MG63 (cell line): ENCODE results near the gene MBD5. TPM values are rescaled to one million over a fixed set of nuclear protein-coding genes. Genes with fewer than 3 reads are reported as not detected.

Source experiments
- DNase-seq: peaks from one replicate; pipeline ENCODE4 v3.0.0-alpha.2; 2020
- H3K27me3 ChIP-seq: fragments of 250-450 bp; sonication (Bioruptor Pico); 2 replicates; pipeline ENCODE4 v1.5.1; 2020; ENCODE audit warnings: mild to moderate bottlenecking, moderate library complexity
- H3K36me3 ChIP-seq: fragments of 250-450 bp; sonication (Bioruptor Pico); 2 replicates; pipeline ENCODE4 v1.5.1; 2020; ENCODE audit warnings: mild to moderate bottlenecking, moderate library complexity
- H3K4me3 ChIP-seq: fragments of 250-450 bp; sonication (Bioruptor Pico); 2 replicates; pipeline ENCODE4 v1.5.1; 2020; ENCODE audit warnings: mild to moderate bottlenecking, moderate library complexity
- H3K9me3 ChIP-seq: fragments of 250-450 bp; sonication (Bioruptor Pico); 2 replicates; pipeline ENCODE4 v1.5.1; 2020; ENCODE audit warnings: mild to moderate bottlenecking, moderate library complexity
- total RNA-seq: library from RNA; depleted of rRNA; stranded (reverse); fragments of >200 nt; shearing (Covaris generic); gene quantifications from 2 replicates; pipeline ENCODE4 v1.2.3, GENCODE V29; 2014; ENCODE audit warnings: low replicate concordance

Gene MBD5
- total RNA-seq, 1 experiment from 2014 or later: 5.9 TPM

DNA sequence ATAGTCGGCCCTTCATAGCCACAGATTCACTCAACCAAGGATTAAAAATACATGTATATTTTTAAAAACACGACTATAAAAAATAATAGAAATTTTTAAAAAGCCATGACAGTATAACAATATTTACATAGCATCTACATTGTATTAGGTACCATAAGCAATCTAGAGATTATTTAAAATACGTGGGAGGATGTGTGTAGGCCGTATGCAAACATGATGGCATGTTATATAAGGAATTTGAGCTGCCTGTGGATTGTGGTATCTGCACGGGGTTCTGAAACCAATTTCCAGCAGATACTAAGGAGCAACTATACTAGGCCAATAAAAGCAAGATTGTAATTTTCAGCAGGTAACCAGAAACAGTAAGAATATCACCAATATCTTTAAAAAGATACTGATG, 6.3 kb upstream of the MBD5 start:
- DNase-seq: no peak
- Histone ChIP-seq H3K4me3 (no peak overlapping the region), H3K27me3 (no peaks in the 10 kb centered on the region), H3K9me3 (no peaks in the 10 kb centered on the region; the same call in 1 of the 2 replicates), H3K36me3 (no peaks in the 10 kb centered on the region)

DNA sequence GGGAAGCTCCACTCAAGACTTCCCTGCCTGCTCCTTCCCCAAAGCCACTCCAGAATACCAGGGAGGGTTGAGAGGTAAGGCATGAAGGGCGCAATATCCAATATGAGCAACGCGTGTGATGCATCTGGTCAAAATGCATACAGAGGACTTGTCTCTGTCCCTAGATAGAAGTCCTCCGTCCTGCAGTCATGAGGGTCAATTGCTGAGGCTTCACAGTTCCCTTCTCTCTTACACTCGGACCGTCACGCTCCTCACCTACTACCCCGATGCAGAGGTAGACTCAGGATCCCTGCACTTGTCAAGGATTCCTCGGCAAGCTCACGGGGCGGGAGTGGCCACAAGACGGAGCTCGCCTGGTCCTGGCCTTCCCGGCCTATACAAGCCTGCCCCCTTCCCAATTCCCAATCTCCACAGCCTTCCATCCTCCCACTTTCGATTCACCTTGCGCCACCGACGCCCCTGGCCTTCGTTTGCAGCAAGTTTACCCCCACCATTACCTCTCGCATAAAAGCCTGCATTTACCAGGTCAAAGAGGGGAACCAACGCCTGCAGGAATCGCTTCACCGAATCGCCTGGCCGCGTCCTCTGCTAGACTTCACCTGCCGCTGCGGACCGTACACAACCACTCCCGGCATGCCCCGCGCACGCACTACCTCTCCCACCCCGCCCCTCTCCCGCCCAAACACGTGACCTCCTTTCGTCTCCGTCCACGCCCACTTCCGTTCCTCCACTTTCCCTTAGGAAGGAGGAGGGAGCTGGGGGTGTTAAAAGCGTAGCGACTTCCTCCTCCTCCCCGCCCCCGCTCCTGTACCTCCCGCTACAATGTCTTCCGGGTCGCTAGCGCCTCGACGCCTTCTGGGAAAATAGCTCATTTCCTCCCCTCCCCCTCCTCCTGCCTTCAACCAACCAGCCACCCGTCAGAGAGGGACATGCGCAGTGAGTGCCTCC, 506 bp upstream of the MBD5 start, which contains the start of gene ORC4:
ORC4 (minus strand) TSS at position 627 of the 948 bp plus-strand sequence. CDS start 44,779 bp downstream, outside the sequence.
- no peaks in the 10 kb centered on the region for H3K27me3 ChIP-seq
- DNase-seq: peak; percentile 98
- H3K4me3 ChIP-seq: peak within 1 kb of the TSS; percentile 81
- H3K36me3 ChIP-seq: no peaks in the 10 kb centered on the region
- no peaks in the 10 kb centered on the region for H3K9me3 ChIP-seq

DNA sequence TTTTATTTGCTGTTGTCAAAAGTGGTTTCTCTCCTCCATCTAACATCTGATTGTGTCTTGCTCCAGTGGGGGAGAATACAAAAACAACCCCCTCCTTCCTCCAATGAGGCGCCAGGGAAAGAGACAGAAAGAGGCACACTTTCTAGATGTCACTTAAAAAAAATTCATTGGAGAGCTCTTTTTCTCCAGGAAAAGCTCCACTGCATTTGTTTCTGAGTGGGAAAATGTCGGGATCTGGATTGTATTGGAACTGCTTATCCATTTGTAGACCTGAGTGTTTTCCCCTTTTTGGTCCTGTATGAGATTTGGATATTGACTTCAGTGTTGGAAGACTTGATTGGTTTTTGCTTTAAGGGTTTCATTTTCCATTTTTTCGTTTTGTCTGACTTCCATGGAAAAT, 995 bp downstream of the MBD5 start:
- H3K36me3 ChIP-seq: no peaks in the 10 kb centered on the region
- no peaks in the 10 kb centered on the region for H3K27me3 ChIP-seq
- DNase-seq: no peak
- H3K9me3 ChIP-seq: no peaks in the 10 kb centered on the region
- H3K4me3 ChIP-seq: peak overlapping the region; percentile 81

GRCh38 chr2:148022351-148022750, 1.5 kb downstream of the MBD5 start:
- H3K9me3 ChIP-seq: no peaks in the 10 kb centered on the region
- no peaks in the 10 kb centered on the region for H3K27me3 ChIP-seq
- DNase-seq: no peak
- H3K4me3 ChIP-seq: peak overlapping the region; percentile 81
- H3K36me3 ChIP-seq: no peaks in the 10 kb centered on the region

DNA sequence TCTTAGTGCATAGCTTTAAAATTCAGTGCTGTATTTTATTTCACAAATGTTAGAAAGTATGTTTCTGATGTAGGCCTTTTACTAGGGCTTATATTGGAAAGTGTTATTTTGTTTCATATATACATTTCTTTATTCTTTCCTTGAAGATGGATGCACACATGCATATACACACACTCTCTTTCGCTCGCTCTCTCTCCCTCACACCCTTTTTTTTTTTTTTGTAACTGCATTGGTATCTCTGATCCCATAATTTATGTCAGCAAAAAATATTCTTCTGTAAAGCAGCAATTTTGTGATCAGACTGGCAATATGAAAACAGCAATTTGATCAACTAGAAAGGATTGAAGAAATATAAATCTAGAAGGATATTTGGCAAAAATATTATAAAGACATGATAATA, 2.0 kb downstream of the MBD5 start:
- Histone ChIP-seq H3K36me3 (no peaks in the 10 kb centered on the region), H3K4me3 (peak overlapping the region; percentile 81)

GRCh38 chr2:148023861-148024260, 3.0 kb downstream of the MBD5 start:
- no peaks in the 10 kb centered on the region for H3K27me3 ChIP-seq
- DNase-seq: no peak
- H3K36me3 ChIP-seq: no peaks in the 10 kb centered on the region
- no peak overlapping the region for H3K4me3 ChIP-seq
- no peaks in the 10 kb centered on the region for H3K9me3 ChIP-seq

More for the DNA sequence above, 2.0 kb downstream of the MBD5 start:
- no peaks in the 10 kb centered on the region for H3K9me3 ChIP-seq
- no peaks in the 10 kb centered on the region for H3K27me3 ChIP-seq
- no peak for DNase-seq

DNA sequence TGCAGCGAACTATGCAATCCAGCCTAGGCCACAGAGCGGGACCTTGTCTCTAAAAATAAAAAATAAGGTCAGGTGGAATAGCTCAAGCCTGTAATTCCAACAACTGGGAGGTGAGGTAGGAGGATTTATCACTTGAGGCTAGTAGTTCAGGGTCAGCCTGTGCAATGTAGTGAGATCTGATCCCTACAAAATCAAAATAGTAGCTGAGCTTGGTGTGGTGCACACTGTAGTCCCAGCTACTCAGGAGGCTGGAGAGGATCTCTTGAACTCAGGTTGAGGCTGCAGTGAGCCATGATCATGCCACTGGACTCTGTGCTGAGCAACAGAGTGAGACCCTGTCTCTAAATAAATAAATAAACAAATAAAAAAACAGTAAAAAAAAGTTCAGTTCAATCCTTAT, 5.7 kb downstream of the MBD5 start:
- Histone ChIP-seq H3K36me3 (no peaks in the 10 kb centered on the region), H3K4me3 (no peak overlapping the region), H3K27me3 (no peaks in the 10 kb centered on the region)

GRCh38 chr2:148027822-148028221, 6.9 kb downstream of the MBD5 start:
- H3K9me3 ChIP-seq: no peaks in the 10 kb centered on the region
- no peaks in the 10 kb centered on the region for H3K36me3 ChIP-seq
- H3K27me3 ChIP-seq: no peaks in the 10 kb centered on the region
- no peak for DNase-seq
- no peak overlapping the region for H3K4me3 ChIP-seq

More for the DNA sequence above, 5.7 kb downstream of the MBD5 start:
- DNase-seq: no peak
- H3K9me3 ChIP-seq: no peaks in the 10 kb centered on the region

GRCh38 chr2:148028781-148029180, 7.9 kb downstream of the MBD5 start:
- no peak overlapping the region for H3K4me3 ChIP-seq
- DNase-seq: no peak
- H3K36me3 ChIP-seq: no peaks in the 10 kb centered on the region
- no peaks in the 10 kb centered on the region for H3K9me3 ChIP-seq
- H3K27me3 ChIP-seq: no peaks in the 10 kb centered on the region

DNA sequence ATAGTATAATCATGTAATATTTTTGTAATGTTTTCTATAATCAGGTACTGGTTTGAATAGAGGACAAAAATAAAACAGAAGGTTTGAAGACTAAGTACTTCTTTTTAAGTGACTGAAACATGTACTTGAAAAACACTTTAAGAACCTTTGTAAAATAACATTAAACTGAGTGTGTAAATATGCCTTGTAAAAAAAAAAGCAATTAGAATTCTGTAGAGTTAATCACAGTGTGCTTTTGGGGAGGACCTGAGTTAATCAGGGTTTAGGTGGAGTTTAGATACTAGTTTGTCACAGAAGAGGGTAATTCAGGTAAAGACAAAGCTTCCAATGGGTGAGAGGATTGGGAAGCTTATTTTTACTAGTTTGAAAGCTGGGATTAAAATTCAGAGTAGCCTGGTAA, 10.3 kb downstream of the MBD5 start:
- no peaks in the 10 kb centered on the region for H3K27me3 ChIP-seq
- H3K36me3 ChIP-seq: no peaks in the 10 kb centered on the region
- no peak for DNase-seq
- H3K9me3 ChIP-seq: no peaks in the 10 kb centered on the region
- no peak overlapping the region for H3K4me3 ChIP-seq

DNA sequence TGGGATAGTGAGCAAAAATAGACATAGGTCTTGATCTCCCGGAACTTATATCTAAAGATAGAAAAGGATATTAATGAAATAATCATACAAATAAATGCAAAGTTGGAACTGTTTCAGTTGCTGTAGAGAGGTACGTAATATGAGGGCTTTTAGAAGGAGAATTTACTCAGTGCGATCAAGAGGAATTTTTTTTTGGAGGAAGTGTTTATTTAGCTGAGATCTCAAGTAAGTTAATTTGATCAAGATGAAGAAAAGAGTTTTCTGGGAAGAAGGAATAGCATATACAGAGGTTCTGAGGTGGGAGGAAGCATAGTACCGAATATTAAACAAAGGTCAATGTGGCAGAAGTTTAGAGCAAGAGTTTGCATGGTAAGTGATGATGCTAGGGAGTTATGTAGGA, 11.3 kb downstream of the MBD5 start:
- H3K36me3 ChIP-seq: no peaks in the 10 kb centered on the region
- H3K27me3 ChIP-seq: no peaks in the 10 kb centered on the region
- no peaks in the 10 kb centered on the region for H3K9me3 ChIP-seq
- no peak for DNase-seq
- H3K4me3 ChIP-seq: no peak overlapping the region

- Histone ChIP-seq H3K4me3 (no peak overlapping the region), H3K9me3 (no peaks in the 10 kb centered on the region), H3K27me3 (no peaks in the 10 kb centered on the region), H3K36me3 (no peaks in the 10 kb centered on the region; the same call in 1 of the 2 replicates)
- no peak for DNase-seq
Observed at GRCh38 chr2:148039783-148040182, 18.9 kb downstream of the MBD5 start.

GRCh38 chr2:148042219-148042618, 21.3 kb downstream of the MBD5 start:
- H3K4me3 ChIP-seq: no peak overlapping the region
- DNase-seq: no peak
- no peaks in the 10 kb centered on the region for H3K27me3 ChIP-seq
- no peaks in the 10 kb centered on the region; the same call in 1 of the 2 replicates for H3K36me3 ChIP-seq
- no peaks in the 10 kb centered on the region for H3K9me3 ChIP-seq

DNA sequence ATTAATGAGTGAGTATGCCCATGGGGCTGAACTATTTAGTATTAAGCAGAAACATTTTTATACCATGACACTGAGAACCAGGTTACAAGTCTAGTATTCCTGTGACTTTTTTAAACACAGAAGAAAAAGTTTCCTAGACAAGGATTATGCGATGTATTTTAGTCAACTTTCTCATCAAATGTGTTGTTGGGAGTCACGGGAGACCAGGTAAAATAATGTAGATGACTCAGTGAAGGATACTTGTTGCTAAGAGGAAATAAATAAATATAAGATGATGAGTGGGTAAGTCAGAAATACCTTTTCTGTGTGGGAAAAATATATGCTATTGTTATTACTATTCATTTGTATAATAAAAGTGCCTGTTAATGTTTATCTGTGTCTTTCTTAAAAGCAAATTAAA, 23.4 kb downstream of the MBD5 start:
- no peaks in the 10 kb centered on the region; the same call in 1 of the 2 replicates for H3K36me3 ChIP-seq
- no peak for DNase-seq
- no peaks in the 10 kb centered on the region for H3K27me3 ChIP-seq
- H3K4me3 ChIP-seq: no peak overlapping the region
- H3K9me3 ChIP-seq: no peaks in the 10 kb centered on the region

DNA sequence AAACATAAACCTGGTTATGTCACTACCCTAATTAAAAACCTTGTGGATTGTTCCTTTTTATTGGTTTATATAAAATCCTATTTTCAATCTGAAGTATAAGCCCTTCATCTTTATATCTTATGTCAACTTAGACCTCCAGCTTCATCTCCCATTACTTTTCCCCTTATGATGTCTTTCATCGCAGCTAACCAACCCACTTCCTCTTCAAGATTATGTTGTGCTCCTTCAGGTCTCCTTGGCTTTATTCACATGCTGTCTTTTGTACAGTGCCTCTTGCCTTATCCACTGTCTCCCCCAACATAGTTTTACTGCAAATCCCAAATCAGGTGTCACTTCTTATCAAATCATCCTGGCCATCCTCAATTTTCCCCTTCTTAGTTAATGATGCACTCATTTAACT, 25.9 kb downstream of the MBD5 start:
- no peaks in the 10 kb centered on the region; the same call in 1 of the 2 replicates for H3K36me3 ChIP-seq
- H3K27me3 ChIP-seq: no peaks in the 10 kb centered on the region
- no peak for DNase-seq
- no peaks in the 10 kb centered on the region for H3K9me3 ChIP-seq
- H3K4me3 ChIP-seq: no peak overlapping the region

- DNase-seq: no peak
- no peaks in the 10 kb centered on the region for H3K9me3 ChIP-seq
- no peak overlapping the region for H3K4me3 ChIP-seq
- no peaks in the 10 kb centered on the region for H3K36me3 ChIP-seq
- H3K27me3 ChIP-seq: no peaks in the 10 kb centered on the region
Observed at GRCh38 chr2:148048475-148049221, 27.8 kb downstream of the MBD5 start.

DNA sequence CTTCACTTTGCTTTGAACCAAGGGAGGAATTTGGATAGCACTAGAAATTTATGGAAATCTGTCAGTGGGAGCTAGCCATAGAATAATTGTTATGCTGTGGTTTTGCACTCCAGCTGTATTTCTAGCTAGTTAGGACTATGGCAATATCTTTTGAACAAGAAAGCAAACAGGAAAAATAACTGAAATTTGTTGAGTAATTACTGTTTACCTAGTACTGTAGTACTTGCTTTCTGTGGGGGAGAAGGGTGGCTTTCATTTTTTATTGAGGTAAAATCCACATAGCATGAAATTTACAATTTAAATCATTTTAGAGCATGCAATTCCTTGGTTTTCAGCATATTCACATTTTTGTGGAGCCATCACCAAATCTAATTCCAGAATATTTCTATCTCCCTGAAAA, 28.4 kb downstream of the MBD5 start:
- Histone ChIP-seq H3K9me3 (no peaks in the 10 kb centered on the region), H3K27me3 (no peaks in the 10 kb centered on the region), H3K36me3 (no peaks in the 10 kb centered on the region), H3K4me3 (no peak overlapping the region)
- no peak for DNase-seq
